SKM-1 (cell line): ENCODE data around the gene EPN2.

Experiments
- DNase-seq: peaks from one replicate; lab custom pipeline; 2025; ENCODE audit not compliant: unreplicated experiment; lab: John Stamatoyannopoulos, UW

EPN2 gene

DNA sequence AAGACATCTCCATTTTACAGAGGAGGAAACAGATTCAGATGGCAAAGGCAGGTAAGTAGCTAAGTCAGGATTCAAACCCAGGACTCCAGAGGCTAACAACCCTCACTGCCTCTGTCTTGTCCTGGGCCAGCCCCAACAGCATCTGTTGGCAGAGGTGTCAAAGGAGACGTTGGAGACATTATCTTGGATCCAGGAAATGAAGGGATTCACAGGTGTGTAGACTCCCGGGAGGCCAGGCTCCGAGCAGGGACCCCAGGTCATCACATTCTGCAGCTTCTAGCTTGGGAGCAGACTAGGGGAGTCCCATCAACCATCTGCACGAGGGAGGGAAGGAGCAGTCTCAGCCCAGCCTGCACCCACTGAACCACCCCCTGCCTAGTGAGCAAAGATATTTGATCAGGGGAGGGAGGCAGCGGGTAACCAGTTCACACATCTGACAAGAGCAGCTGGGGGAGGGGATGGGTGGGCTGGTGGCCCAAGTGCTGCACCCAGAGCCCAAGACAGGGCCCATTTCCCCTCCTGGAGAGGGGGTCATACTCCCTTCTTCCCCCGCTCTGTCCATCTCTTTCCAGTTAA, 126.4 kb downstream of the EPN2 start:
- DNase-seq, result no peak

- no peak for DNase-seq
Observed at GRCh38 chr17:19364699-19365498, 127.7 kb downstream of the EPN2 start.

GRCh38 chr17:19365499-19365817, 128.3 kb downstream of the EPN2 start:
- DNase-seq, result no peak

- DNase-seq, result no peak
Observed at GRCh38 chr17:19365833-19366636, 128.9 kb downstream of the EPN2 start.

- DNase-seq, result no peak
Observed at GRCh38 chr17:19366637-19366972, 129.4 kb downstream of the EPN2 start.

DNA sequence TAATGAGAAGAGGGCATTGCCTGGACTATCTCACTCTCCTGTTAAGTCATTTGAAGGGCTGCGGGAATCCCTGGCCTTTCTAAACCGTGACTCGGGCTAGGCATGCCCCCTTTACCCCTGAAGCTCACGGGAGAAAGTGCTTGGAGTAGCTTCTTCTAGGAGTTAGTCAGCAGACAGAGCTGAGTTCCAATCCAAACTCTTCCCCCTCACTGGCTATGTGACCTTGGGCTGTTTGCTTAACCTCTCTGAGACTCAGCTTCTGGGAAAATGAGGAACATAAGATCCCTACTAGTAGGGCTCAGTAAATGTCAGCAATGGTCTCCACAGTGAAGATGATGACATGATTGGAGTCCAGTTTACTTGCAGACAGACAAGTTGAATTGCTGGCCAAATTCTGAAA, 131.1 kb downstream of the EPN2 start:
- no peak for DNase-seq

GRCh38 chr17:19369107-19369778, 132.1 kb downstream of the EPN2 start:
- no peak for DNase-seq

DNA sequence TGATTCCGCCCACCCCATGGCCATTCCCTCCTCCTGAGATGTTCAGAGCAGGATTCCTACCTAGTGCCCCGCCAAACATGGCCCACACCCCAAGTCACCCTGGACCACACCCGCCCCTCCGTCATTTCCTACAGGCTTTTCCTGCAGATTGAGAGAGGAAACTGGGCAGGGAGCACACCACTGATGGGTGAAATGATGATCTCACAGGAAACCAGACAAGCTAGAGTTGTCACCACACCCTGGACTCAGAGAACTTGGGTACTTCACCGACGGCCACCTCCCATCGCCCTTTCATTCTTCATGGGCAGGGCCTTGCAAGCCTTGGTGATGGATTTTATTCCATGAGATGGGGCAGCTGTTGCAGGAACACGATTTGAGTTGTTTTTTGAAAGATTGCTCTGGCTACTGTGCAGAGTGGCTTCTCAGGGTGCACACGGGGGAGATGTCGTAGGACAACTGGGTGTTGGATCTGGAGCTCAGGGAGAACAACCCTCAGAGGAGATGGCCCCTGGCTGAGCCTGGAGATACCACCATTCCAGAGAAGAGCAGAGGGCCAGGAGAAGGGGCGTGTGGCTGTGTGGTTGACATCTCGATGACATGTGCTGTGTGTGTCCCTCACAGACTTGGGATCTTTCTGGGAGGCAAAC, 132.8 kb downstream of the EPN2 start:
- DNase-seq, result no peak

DNA sequence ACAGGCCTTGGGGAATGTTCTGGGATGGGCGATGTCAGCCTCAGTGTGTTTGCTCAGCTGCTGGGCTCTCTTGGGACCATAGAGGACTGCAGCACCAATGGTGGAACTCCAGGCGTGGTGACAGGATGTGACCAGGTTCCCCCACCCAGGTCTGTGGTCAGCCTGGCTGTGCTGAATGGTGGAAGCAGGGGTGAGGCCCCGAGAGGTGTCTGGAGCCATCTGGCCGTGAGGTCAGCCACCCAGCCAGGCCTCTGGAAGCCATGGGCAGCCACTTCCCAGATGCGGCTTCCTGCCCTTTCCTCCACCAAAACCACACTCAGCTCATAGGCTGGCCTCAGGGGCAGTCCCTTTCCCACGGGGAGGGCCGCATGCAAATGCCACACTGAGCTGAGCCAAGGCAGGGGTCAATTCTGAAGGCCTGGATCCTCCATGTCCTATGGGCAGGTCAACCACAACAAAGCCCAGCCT, 133.4 kb downstream of the EPN2 start:
- DNase-seq, result peak; percentile 67

DNA sequence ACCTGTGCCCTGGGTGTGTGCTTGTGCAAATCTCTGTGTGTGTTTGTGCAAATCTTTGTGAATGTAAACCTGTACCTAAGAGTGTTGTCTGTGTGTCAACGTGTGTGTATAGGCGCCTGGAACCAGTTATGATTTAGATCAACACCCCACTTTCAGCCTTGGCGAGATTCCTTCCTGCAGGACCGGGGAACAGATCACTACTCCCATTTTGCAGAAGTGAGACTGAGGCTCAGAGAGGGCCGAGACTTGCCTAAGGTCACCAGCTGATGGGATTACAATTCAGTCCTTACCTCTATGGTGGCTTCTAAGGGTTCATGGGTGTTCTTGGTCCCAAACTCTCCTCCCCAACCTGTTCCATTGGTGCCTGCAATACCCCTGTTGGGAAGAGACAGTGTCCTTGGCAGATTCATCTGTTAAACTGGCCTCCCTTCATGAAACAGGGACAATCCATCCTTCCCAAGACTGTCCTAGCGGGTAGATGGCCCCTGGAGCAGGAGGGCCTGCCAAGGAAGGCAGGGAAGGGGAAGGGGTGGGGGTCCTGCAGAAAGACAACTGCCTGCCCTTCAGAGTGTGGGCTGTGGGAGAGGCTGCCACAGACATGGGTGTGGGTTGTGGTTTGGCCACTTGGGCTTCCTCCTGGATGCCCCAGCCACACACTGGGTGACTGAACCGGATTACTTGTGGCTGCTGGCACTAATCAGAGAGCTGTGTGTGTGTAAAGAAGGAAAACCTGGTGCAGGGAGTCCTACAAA, 134.3 kb downstream of the EPN2 start:
- no peak for DNase-seq

- DNase-seq, result no peak
Observed at GRCh38 chr17:19372011-19372370, 134.8 kb downstream of the EPN2 start.

GRCh38 chr17:19372439-19372838, 135.3 kb downstream of the EPN2 start:
- no peak for DNase-seq

- DNase-seq, result no peak
Observed at GRCh38 chr17:19372866-19373504, 135.8 kb downstream of the EPN2 start.

DNA sequence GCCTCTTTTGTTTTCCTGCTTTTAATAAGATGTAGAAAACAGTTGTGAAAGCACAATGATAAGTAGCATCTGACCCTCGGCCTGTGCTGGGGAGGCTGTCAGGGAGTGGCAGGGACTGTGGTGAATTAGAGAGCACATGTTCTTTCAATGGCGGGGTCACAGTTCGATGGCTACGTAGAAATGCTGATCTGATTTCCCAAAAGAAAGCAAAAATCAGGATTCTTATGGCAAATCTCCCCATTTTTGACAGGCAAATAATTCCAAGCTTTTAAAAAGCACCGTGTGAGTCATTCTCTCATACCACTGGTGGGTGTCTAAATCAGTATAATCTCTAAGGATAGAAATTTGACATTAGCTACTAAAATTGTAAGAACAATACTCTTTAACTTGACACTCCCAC, 137.0 kb downstream of the EPN2 start:
- DNase-seq, result no peak

DNA sequence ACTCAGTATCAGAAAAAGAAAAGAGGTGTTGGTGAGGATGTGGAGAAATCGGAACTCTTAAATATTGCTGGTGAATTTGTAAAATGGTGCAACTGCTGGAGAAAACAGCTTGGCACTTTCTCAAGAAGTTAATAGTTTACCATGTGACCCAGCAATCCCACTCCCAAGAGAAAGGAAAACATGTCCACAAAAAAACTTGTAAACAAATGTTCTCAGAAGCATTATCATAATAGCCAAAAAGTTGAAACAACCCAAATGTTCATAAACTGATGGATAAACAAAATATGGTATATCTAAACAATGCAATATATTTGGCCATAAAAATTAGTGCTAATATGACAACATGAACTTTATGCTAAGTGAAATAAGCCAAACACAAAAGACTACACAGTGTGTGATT, 138.6 kb downstream of the EPN2 start:
- no peak for DNase-seq

DNA sequence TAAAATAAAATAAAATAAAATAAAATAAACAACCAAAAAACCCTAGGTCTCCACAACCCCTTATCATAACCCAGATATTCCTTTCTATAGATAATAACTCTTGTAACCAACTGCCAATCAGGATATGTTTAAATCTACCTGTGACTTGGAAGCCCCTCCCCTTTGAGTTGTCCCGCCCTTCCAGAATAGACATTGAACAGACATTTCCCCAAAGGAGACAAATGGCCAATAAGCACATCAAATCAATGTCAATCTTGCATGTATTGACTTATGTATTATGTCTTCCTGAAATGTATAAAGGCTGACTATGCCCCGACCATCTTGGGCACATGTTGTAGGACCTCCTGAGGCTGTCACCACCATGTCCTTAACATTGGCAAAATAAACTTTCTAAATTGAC, 139.6 kb downstream of the EPN2 start:
- DNase-seq, result no peak

DNA sequence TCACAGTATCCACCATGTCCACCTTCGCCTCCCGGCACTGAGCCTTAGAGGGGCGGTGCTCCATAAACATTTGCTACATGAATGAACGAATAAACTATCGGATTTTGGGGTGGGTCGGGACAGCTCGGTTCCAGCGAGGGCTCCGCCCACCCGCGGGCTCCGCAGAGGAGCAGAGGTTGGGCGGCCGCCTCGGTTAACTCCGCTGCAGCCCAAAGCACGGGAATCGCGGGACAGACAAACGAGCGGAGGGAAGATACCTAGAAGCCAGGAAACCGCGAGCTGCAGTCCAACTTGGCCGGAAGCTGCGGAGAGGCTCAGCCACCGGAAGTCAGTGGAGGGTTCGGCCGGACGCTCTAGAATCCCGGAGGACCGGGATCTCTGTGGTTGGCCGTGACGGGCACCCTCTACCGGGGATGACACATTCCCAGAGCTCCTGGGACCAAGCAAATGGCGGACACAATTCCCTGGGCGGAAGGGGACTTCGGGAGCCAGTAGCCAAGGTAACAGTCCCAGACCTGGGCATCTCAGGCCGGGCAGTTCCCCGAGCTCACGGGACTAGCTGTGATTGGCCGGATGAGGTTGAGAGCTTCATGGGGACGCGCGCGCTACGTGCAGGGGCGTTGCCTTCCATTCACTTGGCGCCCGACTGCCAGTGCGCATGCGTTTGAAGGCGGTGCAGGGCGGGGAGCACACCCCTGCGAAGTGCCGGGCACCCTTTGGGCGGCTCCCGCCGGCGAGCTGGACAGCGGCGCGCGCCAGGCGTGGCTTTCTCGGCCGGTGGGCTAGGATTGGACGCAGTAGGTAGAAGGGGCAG, 140.6 kb downstream of the EPN2 start:
- DNase-seq, result peak; percentile 80

GRCh38 chr17:19378416-19379360, 141.5 kb downstream of the EPN2 start, which contains the start of gene MAPK7:
Gene MAPK7, plus strand, starts transcription at chr17:19378498. Its CDS starts 403 bp downstream, at chr17:19378901.
- no peak for DNase-seq
